Nucleus accumbens (tissue), 56 donors: Measurements from ENCODE around the gene CDKAL1.

Experiments
- DNase-seq, 56 donors: peaks; one replicate each; lab custom pipeline; 2025; lab: John Stamatoyannopoulos, UW

Gene CDKAL1

DNA sequence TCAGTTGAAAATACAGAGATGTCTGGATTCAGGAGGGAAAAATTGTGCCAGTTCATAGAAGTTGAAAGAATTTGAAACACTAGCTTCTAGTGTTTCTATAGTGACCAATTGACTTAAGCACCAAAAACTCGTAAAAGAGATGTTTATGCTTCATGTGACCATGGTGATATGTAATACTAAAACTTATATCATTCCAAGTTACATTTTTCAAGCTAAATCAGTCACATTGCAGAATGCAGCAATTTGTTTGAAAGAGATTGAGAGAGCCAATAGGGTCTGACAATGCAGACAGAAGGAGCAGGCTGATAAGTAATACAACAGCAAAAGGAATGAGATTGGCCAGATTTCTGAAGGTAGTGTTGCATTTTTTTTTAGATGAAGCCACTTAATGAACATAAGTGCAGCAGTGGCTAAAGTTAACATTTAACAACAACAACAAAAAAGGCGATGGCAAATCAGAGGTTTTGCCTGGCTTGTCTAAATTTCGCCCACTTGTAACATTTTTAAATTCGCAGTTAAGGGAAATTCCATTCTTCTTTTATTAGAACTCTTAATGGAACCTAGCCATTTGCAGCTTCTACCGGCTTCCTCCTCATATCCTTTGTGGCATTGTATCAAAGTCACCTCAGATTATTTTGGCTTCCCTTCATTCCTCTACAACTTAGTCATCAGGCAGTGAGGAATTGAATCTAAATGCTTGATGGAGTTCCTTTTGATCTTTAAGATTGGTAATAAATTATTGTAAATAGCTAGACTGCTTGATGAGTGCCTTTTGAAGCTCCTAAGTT, 575.3 kb downstream of the CDKAL1 start:
- DNase-seq, result no peak

DNA sequence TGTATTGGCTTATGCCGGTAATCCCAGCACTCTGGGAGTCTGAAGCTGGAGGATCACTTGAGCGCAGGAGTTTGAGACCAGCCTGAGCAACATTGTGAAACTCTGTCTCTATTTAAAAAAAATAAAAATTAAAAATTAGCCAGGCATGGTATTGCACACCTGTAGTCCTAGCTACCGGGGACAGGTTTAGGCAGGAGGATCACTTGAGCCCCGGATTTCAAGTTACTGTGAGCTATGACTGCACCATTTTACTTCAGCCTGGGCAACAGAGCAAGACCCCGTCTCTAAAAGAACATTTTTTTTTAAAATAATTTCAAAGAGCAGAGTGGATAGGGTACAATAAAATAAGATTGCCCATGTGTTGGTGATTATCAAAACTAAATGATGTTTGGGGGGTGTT, 576.4 kb downstream of the CDKAL1 start:
- no peak for DNase-seq

DNA sequence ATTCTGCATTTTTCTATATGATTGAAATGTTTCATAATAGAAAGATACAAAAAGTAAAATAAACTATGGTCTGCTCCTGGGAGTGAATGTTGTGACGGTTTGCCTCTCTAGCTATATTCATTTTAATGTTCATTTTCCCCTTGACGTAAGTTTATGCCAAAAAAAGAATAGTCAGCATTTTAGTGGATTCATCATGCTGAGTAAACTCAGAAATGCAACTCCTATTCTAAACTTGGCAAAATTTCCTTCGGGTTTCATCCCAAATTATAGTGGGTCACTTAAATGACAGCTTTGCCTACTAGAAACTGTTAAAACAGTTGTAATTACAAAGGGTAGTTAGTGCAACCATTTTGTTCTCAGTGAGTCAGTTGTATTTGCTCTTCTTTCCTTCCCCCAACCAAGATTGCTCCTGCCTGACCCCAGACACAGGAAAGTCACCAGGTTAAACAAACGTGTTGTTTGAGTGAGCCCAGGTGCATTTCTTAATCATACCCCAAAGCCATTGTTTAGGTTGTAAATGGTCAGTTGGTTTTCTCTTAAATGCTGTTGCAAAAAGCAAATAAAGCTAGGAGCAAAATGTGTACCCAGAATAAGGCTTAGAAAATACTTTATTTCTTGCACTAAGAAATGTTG, 577.0 kb downstream of the CDKAL1 start:
- no peak for DNase-seq

DNA sequence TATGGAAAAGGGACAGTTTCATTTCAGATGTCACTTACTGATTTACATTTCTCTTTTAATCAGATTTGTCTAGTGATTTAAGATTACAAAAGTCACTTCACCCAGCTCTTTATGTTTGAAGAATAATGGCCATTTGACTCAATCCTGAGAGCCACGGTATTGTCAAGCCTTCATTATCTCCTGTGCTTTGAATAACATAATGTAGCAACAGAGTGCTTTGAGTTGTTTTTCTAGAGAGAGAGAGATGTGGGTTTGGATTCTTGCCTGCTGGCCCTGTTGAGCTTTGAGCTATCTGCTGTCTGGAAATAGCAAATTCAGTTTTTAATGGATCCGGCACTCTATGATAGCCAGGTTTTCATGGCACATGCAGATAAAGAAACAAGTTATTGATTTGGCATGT, 580.9 kb downstream of the CDKAL1 start:
- DNase-seq, result no peak

DNA sequence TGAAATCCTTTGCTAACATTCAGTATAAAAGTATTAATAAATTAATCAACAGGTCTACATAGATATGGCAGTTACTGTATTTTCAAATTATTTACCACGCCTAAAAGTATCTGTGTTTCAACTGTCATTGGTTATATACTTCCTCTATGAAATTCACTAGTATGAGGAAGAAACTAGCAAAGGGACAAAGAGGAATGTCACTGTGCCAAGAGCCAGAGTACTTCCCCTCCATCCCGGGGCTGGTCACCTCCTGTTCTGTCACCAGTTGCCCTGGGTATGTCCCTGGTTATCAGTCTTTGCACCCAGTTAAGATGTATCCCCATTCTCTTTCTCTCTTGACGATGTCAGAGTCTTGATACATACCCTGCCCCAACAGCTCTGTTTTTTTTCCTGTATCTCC, 582.5 kb downstream of the CDKAL1 start:
- DNase-seq, result no peak

DNA sequence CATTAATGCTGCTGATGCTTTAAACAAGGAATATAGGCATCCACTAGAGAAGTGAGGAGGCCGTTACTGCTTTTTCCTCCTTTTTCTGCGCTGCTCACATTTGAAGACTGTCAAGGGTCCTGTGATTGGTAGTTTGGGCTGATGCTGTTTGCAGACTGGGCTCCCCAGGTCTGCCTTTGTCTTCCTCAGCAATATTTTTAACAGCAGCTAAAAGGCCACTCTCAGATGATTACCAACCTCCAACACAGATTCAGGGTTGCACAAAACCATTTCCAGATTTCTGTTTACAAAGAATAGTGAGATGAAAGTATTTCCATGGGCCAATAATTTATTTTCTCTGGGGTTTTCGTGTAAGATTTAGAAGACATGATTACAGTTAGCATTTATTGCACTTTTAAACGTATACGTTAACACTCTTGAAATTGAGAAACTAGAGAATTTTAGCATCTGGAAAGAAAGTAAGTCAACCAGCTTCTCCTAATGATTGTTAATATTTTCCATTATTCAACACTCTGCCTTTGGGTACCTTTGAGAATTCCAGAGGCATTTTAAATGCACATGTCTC, 584.0 kb downstream of the CDKAL1 start:
- no peak for DNase-seq

DNA sequence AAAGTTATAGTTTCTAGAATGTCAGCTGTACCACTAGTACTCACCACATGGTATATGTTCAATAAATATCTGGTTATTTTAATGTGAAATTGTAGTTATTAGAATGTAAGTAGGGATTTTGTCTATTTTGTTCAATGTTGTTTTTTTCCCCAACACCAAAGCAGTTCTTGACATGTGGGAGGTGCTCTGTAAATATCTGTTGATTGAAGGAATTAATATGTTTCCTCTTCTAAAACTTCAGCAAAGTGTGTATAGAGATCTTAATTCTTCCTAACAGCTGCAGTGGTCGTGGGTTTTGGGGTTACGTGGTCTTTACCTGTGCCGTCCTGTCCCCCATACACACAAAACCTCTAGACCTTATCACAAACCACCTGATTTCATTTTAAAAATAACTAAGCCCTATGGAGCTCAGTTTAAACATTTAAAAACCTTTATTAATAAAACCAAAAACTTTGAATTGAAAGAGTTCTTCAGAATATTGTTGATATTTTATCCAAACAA, 587.4 kb downstream of the CDKAL1 start:
- no peak for DNase-seq

DNA sequence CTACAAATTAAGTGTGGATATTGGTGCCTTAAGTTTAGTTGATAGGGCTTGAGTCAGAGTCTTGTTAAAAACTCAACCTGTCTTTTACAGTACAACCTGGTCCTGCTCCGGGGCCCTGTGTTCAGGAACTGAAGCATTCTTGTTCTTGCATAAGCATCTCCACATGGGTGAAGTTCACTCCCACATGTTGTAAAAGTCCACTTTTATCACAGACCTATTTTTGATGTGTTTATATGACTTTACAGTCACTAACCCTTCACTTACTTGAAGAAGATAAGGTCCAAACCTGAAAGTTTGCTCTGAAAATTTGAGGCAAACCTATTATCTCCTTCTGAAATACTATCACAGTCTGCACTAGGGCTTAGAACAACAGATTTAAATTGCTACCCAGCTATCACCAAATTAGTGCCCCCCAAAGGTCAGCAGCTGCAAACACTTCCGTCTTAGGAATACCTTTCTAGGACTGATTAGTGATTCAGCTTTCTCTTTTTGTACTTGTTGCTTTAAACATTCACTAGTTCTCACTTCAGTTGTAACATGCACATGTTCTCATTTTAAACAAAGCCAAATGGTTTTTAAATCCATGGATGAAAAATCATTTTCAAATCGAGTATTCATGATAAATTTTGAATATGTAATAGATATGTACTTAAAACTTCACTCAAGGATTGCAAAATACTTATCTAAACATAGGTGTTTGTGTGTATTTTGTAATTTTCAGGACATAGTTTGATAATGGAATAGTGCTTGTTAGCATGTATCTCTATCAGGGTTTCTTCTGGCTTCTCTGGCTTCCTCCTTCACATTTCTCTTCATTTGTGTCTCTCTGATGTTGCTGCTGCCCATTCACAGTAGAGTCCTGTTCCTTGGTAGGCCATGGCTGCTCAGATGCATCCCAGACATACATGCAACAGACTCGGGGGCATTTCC, 589.5 kb downstream of the CDKAL1 start:
- no peak for DNase-seq

DNA sequence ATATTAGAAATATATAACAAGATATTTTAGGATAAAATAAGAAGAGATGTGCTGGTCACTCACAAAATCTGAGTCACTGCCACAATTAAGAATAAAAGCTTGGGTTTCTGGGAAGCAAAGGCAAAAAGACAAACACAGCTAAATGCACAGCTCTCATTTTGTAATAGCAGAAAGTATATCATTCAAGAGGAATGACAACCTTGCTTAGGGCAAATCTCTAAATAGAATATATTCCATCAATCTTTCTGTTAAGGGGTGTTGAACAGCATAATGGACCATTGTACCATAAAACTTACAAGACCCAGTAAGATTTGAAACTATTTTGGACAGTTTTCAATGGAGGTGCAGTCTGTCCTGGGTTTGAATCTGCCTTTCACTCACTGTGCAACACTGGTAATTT, 594.3 kb downstream of the CDKAL1 start:
- DNase-seq, result no peak

DNA sequence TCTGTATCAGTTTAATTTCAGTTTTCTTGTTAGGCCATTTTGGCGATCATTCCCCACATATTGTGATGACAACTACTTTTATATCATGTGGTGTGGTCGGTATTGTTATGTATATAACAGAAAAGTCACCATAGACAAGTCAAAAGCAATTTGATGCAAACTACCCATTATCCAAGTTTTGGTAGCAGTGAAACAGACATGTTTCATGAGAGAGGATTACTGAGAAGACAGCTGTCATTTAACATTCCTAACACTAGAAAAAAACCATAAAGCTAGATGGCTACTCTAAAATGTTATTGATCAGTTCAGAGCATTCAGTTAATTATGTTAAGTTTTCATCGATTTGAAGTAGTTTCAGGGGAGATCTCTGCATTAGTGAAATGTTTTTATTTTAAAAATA, 597.1 kb downstream of the CDKAL1 start:
- no peak for DNase-seq

DNA sequence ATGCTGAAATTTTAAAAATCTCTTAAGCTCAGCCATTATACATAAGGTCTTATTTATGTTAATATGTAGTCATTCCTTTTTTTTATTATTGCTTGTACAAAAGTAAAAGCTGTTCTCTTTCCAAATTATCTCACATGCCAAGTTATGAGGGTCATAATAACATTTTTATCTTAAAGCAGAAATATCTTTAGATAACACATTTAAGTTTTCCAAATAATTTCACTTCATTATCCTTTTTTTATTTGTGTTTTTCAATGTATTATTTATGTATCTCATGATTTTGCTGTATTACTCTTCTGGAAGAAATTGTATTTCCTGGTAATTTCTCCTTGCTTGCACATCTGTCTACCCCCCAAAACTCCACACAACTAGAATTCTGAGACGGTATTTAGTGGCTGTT, 598.2 kb downstream of the CDKAL1 start:
- no peak for DNase-seq

DNA sequence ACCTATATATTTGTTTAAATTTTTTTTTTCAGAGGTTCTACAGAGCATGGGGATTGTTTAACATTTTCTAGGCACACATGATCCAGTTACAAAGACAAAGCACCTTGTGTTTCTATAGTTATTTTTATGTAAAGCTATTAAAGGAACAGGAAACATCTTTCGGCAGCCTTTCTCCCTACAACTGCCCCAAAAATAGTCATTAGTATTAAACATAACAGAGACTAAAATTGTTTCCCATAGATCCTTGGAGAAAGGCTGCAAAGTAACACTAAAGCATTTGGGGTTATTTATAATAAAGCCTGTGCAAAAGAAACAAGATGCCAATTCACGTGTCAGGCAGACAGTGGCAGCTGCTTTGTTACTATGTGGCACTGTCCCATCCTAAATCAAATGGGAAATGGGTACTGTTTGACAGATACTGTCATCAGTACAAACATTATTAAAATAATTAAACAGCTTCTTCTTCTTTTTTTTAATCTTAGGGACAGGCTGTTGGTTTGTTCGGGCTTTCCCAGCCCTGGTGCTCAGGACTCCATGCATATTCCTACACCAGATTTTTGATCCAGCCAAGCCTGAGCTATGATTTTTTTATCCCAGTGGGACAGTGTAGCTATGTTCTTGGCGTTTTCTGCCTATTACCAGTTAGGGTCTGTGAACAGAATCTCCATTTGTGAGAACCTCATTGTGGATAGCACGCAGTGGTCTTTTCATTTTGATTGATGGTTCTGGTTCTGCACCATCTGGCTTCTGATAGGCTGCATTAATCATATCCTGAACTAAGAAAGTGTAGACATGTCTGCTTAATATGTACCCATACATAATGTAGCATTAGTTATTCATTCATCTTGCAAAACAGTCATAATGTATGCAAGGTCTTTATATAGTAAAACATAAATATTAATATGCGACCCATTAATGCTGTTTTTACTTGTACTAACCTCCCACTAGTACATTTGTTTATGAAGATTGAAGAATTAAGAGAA, 598.9 kb downstream of the CDKAL1 start:
- DNase-seq, result no peak

DNA sequence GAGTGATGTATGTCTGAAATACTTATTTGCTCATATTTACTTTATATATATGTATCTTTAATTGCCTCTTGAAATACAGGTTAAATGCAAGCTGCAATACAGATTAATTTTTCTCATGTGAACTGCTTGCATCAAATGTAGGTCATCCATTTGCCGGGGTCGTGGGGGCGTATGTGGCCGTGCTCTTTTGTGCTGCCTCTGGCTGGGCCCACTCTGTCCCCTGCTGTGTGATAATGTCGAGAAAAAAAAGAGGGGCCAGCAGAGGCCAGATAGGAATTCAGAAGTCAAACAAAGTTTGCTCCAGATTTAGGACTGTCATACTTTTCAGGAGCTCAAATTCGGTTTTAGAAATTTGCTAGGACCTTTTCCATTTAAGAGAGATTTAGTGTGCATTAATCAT, 599.6 kb downstream of the CDKAL1 start:
- DNase-seq, result no peak

DNA sequence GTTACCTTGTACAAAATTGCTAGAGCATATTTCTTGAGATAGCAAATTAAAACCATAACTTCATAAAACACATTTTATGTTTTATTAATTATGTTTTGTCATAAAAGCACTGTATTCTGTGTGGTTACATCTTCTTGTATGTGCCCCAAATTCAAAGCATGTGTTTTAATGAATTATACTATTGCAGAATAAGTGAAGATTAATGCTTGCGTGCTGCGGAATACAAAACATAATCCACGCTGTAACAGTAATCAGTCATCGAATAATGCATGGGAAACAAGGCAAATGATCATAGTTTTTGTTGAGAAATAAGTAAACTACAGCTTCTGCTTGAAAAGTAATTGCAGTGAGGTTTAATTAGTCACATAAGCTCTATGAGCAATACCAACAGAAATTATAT, 600.1 kb downstream of the CDKAL1 start:
- no peak for DNase-seq

DNA sequence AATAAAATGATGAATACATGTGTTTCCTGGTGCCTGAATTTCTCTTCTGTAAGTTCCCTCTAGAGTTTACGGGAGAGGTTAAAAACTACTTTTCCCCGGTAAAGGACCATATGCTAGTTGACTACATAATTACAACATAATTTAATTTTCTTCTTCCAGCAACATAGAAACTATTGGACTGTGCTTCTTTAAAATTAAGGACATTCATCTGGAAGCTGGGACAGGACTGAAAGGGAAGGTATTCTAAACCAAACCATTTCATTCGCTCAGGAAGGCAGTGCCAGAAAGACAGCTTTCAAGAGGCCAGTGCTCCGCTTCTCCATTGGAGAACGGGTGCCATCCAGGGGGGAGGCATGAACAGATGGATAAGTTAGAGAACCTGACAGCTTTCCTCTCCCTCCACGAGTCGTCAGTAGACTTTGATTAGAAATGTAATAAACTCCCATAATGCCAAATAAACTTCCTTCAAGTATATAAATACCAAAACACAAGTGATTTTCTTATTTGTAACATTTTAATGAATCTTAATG, 601.3 kb downstream of the CDKAL1 start:
- no peak for DNase-seq

DNA sequence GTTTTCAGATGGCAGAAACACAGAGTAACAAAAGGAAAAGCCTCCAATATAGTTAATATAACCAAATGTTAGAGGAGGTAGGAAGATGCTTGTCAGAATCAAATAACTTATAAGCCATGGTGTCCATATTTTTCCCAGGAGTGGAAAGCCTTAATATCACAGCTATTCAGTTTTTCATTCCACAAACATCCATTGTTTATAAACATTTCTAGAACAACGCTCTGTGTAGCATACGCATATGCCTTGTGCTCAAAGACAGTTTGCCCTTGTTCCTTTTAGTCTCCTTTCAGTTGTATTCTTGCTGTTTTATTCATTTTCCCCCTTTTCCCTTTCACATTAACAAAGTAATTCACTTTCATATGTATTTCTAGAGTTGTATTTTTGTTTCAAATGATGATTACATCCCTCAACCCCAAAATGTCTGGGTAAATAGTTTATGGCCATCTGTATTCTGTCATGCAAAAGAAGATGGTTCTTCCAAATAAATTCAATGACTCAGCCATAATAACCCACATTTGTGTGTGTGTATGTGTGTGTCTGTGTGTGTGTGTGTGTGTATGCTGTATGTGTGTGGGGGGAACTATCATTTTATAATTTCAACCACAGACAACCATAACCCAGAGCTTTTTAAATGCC, 603.6 kb downstream of the CDKAL1 start:
- no peak for DNase-seq

DNA sequence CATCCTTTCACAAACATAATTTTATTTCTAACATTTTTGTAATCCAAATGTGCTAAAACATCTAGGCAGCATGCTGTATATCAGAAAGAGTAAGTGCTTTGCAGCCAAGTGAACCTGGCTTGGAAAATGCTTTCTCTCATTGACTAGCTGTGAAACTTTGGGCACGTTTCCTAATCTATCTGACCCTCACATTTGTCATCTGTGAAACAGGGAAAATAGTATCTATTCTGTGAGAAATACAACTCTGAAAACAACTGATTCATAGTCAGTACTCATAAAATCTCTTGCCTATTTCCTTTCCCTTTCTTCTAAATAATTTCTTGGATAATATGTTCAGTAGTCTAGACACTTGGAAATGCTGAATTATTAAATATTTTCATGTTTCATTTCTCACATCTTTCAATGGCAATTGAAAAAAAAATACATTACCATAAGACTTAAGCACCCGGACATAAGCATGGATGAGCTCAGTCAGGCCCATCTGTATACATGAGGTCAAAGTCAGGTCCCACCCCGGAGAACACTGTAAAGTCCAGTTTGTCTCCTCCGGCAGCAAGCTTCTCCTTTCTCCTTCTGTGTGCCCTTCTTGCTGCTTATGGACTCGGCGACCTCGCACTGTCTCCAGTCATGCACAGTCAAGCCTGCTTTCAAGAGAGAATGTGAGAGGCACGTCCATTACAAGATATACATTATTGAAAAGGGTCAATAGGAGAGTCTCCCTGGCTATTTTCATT, 604.2 kb downstream of the CDKAL1 start:
- no peak for DNase-seq

DNA sequence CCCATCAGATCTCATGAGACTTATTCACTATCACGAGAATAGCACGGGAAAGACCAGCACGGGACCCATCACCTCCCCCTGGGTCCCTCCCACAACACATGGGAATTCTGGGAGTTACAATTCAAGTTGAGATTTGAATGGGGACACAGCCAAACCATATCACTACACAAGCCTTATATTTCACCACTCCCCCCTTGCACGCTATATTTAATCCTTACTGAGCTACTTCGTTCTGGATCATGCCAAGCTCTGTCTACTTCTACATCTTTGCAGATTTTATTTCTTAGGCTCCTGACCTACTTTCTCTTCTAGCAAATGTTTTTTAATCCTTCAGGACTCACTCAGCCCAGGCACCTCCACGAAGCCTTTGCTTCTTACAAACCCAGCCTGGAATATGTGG, 606.7 kb downstream of the CDKAL1 start:
- no peak for DNase-seq
